Islet of Langerhans (tissue), 1 donor: Measurements from ENCODE around the gene ALS2CL.
"Not testable (repeated sequence)": the region's sequence is repeated elsewhere in the genome, so short reads cannot be mapped to it uniquely, and the experiment has no call there.

ENCODE experiments used
- FAIRE-seq: peaks from one replicate; lab custom pipeline; 2011; peaks lifted over from hg19 to GRCh38; lab: Jason Lieb, UNC

The ALS2CL gene, protein sequence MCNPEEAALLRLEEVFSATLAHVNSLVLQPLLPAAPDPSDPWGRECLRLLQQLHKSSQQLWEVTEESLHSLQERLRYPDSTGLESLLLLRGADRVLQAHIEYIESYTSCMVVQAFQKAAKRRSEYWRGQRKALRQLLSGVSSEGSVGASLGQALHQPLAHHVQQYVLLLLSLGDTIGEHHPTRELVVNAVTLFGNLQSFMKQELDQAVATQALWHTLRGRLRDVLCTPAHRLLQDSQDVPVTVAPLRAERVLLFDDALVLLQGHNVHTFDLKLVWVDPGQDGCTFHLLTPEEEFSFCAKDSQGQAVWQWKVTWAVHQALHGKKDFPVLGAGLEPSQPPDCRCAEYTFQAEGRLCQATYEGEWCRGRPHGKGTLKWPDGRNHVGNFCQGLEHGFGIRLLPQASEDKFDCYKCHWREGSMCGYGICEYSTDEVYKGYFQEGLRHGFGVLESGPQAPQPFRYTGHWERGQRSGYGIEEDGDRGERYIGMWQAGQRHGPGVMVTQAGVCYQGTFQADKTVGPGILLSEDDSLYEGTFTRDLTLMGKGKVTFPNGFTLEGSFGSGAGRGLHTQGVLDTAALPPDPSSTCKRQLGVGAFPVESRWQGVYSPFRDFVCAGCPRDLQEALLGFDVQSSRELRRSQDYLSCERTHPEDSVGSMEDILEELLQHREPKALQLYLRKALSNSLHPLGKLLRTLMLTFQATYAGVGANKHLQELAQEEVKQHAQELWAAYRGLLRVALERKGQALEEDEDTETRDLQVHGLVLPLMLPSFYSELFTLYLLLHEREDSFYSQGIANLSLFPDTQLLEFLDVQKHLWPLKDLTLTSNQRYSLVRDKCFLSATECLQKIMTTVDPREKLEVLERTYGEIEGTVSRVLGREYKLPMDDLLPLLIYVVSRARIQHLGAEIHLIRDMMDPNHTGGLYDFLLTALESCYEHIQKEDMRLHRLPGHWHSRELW

DNA sequence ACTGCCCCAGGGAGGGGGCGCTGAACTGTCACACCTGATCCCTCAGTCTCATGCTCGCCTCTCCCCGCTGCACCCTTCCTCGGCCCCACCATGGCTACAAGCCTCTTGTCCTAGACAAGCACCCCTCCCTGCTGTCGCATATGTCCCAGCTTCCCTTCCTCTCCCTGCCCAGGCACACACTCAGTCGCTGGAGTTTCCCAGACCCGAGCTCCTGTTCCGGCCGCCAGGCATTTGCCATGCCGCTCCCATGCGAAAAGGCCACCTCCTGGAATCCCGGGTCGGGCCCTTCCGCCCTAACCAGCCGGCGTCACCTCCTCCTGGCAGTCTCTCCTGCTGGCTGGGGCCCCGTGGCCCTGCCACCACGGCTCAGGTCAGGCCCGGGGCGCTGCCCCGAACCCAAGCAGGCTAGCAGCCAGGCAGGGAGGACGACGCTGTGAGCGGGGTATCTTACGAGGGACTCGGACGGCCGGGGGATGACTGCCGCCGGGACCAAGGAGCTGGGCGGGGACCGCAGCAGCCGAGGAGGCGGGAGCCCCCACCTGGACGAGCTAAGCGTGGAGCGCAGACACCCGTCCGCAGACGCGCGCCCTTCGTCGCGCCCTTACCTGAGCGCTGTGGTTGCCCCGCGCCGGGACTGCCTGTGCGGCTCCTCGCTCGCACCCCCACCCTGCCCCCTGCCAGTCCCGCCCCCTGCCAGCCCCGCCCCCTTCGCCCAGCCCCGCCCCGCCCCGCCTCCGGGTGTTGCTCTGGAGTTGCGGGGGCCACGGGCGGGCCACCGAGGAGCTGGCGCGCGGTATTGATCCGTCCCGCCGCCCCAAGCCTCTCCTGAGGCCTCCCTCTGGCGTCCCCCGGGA lies at the start of gene ALS2CL:
TSS of gene ALS2CL (minus strand) at position 642 of the 854 bp plus-strand sequence. CDS start 4,239 bp downstream, outside the sequence.
- FAIRE-seq: no peak

DNA sequence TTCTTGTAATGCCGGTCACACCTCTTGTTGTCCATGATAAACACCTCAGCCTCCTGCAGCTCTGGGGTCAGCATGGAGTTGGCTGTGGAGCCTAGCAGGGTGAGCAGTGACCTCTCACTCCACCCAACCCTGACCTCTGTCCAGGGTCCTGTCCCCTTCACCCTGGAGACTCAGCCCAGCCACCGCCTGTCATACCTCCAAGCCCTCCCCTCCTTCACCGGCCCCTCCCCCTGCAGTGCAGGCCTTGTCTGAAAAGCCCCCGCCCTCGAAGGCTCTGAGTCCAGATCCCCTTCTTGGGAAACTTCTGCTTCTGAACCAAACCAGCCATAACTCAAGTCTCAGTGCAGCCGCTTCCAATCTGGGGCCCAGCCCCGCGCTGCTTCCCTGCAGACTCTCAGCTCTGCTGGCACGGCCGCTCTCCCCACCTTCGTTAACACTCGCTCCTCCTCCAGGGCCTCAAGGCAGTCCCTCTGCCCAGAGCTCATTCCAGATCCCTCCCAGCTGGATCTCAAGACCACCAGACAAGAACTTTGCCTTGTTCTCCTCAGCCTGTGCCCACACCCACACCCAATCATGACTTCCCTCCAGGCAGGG lies 49.6 kb upstream of the ALS2CL start:
- FAIRE-seq: no peak

DNA sequence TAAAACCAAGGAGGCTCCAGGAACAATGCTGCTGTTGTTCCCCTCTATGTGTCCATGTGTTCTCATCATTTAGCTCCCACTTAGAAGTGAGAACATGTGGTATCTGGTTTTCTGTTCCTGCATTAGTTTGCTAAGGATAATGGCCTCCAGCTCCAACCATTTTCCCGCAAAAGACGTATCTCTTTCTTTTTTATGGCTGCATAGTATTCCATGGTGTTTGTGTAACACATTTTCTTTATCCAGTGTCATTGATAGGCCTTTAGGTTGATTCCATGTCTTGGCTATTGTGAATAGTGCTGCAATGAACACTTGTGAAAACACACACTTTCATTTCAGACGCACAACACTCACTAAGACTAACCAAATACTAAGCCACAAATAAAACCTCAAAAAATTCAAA lies 46.1 kb upstream of the ALS2CL start:
- FAIRE-seq: not testable (repeated sequence)

DNA sequence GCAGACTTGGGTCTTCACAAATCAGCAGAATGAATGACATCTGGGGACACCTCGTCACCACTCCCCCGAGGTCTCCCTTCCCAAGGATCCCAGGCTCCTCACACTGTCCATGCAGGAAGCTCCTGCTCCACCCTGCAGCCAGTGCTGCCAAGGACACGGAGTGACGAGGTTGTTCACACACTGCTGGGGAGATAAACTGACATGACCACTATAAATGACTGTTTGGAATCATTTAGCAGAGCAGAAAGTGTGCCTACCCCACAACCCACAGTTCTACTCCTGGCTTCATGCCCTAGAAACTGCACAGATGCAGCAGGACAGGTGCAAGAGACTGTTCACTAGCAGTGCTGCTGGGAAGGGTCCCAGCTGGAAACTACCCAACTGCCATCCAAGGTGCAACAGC lies 43.9 kb upstream of the ALS2CL start:
- no peak for FAIRE-seq

DNA sequence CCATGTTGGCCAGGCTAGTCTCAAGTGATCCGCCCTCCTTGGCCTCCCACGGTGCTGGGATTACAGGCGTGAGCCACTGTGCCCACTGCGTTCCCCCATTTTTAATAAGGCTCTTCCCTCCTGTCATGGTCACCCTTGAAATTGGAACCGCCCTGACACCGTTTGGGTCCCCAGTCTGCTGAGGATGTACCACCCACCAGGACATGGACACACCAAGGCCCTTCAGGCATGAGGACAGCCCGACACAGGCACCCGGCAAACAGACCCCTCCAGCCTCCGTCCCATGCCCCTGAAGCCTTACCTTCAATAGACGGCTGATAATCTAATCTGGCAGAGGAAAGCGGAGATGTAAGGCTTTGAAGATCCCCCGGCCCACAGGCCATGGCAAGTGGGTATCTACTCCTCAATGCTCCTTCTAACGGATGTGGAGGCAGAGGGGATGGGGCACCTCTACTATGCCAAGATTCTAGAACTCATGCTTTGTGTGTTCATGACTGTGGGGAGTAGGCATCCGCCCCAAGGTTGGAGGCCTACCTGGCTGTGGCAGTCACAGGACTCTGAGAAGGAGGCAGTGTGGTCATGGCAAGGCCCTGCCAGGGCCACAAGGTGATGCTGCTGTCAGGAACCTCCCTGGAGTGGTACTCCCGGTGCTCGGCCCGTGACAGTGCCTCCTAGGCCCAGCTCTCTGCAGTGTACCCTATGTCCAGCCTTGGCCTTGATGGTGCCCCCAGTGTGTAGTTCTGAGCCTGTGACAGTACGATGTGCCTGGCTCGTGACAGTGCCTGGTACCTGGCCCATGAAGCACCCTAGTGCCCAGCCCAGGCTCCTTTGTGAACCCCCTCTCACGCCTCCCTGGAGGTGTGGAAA lies 42.8 kb upstream of the ALS2CL start:
- FAIRE-seq: no peak

DNA sequence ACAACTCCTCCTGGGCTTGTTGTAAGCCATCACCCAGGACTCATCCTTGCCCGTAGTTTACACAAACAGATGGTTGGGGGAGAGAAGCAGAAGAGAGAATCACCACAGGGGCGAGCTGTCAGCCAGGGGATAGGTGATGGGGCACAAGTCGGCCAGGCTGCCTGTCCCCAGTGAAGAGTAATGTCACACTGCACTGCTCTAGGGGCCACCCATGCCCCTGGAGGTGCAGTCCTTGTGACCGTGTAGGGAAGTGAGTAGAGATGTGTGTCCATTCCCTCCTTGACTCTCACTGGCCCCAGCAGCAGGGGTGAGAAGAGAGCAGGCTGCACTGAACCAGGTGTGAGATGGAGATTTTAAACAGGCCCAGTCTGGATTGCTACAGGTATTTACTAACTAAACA lies 41.3 kb upstream of the ALS2CL start:
- no peak for FAIRE-seq

DNA sequence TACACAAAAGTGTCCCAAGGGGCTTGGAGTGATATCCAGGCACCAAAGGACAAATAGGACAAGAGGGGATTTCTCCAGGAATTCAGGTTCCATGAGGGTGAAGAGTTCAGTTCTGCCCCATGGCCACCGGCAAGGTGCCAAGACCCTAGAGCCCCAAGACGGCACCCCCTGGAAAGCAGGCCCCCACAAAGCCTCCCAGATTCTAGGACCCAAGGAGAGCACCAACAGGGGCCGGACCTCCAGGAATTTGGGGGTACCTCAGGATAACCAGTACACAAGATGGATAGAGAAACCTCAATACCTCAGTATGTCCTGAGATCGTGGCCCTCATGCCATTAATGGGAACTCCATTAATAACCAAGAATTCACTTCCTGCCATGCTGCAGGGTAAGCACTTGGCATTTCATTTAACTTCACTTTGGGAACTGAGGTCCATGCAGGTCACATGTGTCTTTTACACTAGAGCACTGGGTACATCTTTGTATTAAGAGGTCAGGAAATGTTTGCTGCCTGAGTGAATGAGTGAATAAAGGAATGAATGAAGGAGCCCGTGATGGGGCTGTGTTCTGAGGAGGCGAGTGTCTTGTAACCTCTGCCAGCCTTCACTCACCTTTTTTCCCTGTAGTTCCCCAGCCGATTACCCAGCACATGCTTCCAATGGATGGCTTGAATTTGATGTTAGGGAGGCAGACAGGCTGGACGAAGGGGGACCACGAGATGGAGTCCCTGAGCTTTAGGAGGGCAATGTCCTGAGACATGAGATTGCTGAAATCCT lies 39.7 kb upstream of the ALS2CL start:
- FAIRE-seq: no peak

DNA sequence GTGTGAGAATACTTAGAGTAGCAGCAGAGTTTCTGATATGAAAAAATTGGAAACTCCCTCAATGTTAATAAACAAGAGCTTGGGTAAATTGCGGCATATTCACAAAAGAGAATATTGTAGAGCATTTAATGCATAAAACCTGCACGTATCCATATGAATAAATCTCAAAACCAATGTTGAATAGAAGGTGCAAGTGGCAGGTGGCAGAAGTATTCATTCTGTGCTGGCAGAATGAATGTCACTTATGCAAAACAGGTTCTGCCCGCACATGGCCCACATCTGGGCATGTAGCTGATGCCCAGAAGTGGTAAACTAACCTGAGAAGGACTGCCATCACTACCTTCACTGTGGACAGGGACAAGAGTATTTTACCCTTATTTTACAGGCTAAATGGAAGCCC lies 38.3 kb upstream of the ALS2CL start:
- FAIRE-seq: no peak

DNA sequence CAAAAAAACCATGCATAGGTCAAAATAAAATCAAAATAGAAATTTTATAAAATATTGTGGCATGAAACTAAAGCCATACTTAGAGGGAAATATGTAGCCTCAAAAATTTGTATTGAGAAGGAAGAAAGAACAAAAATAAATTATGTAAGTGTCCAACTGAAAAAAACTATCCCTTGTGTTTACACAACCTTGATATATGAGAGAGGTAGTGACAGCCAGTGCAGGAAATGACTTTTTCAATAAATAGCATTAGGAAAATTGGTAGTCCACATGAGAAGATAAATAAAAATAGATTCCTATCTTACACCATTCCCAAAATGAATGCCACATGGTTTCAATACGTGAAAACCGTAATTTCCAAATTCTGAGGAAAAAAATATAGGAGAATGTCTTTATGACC lies 37.3 kb upstream of the ALS2CL start:
- FAIRE-seq: no peak

DNA sequence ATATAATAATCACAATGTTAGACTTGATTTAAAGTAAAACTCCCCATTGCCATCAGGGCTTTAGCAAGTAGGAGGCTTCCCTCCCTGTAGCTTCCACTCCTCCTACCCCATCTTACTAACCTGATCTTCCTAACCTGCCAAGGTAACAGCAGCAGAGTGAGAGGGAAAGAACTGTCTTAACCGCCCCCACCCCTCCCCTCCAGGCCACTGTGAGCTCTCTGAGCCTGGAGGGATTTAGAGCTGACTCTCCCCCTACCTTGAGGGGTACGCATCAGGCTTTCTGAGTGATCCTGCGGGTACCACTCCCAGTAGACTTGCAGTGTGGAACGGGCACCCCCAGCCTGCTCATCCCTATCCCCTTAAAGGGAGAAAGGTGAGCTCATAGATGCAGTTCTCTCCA lies 35.6 kb upstream of the ALS2CL start:
- FAIRE-seq: no peak

DNA sequence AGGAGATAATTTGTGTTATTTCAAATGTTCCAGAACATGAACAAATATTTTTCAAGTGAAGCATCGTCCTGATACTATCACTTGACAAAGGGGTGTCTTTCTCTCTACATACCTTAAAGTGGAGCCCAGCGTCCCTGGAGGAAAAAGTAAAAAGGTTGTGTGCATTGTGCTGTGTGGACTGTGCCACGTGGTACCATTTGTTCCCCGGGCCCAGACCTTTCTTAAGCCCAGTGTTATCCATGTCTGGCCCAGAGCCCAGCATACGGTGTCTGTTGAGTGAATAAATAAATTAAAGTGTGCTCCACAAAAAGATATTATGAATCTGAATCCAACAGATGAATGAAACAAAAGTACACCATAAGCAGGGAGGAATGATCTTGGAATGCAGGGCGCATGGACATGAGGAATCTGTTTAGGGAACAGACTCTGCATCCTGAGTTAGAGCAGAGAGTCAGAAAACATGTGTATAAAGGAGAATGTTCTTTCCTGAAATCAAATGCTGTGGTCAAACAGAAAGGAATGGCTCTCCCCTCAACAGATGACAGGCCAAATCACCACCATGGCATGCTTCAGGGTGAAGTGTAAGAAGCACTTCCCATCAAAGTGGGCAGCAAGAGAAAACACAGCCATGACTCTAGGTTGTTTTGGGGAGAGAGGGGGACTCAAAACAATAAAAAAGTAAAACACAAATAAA lies 32.3 kb upstream of the ALS2CL start:
- FAIRE-seq: no peak

DNA sequence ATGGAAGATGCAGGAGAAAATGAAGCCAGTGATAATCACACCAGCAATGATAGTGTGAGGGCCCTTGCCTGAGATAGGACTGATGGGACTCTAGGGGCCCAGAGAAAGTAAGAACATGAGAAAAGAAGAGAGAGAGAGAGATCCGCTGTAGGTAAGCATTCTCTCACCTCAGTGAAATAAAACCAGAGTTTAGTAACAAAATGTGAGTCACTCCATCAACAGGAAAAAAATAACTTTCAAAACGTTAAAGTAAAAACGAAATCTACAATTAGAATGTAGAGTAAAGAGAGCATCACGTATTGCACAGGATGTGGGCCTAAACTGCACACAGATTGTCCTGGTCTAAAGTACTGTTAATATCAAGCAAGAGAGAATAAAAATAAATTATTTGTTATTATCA lies 30.9 kb upstream of the ALS2CL start:
- no peak for FAIRE-seq

DNA sequence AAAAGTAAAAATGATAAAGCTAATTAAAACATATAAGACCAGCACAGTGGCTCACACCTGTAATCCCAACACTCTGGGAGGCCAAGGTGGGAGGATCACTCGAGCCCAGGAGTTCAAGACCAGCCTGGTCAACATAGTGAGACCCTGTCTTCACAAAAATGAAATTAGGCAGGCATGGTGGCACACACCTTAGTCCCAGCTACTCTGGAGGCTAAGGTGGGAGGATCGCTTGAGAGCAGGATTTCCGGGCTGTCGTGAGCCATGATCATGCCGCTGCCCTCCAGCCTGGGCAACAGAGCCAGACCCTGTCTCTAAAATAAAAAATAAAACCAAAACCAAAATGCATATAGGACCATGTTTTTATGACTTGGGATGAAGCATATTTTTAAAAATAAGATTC lies 29.0 kb upstream of the ALS2CL start:
- FAIRE-seq: no peak

DNA sequence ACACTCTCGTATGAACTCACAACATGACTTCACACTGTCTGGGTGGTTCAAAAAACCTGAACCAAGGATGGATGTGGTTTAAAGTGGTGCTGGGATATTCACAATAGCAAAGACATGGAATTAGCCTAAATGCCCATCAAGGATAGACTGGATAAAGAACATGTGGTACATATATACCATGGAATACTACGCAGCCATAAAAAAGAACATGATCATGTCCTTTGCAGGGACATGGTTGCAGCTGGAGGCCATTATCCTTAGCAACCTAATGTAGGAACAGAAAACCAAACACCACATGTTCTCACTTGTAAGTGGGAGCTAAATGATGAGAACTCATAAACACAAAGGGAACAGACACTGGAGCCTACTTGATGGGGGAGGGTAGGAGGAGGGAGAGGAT lies 27.5 kb upstream of the ALS2CL start:
- FAIRE-seq: no peak

DNA sequence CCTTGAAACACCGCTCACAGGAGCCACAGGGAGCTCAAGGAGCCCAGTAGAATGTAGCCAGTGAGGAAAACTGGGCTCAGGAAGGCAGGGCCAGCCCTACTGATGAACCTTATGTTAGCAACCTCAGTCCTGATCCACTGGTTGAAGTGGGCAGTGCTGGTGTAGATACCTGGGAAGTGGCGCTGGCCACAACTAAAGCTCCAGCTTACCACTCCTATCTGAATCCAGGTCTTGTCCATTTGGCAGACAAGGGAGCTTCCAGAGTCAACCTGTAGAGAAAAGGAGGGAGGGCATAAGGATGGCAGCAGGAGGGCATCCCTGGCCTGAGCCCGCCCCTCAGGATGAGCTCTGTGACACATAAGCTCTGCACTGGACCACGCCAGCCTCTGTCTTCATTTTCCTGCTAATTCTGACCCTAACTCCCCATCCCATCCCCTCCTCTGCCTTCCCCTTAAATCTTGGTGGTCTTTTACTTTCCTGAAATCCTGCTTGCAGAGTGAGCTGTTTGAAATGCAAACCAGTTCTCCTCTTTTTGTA lies 26.3 kb upstream of the ALS2CL start:
- FAIRE-seq: no peak

DNA sequence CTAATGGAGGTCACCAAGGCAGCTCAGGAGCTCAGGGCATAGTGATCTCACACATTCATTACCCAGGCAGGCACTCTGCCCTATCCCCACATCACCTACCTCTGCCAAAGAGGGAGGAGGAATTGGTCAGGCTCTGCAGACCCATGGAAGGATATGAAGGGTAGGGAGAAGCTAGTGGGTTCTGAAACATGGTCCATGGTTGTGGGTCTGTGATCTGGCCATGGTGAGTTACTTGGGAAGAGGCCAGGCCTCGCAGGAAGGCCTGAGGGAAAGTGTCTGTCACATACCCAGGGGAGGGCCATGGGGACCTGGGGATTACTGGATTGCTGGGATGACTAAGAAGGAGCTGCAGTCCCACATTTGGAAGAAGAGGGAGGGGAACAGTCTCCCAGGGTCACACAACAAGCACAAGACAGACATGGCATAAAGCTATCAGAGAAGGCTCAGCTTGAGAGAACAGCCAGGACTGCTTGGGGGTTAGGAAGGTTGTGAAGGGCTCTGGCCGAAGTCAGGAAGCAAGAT lies 25.6 kb upstream of the ALS2CL start:
- FAIRE-seq: no peak

DNA sequence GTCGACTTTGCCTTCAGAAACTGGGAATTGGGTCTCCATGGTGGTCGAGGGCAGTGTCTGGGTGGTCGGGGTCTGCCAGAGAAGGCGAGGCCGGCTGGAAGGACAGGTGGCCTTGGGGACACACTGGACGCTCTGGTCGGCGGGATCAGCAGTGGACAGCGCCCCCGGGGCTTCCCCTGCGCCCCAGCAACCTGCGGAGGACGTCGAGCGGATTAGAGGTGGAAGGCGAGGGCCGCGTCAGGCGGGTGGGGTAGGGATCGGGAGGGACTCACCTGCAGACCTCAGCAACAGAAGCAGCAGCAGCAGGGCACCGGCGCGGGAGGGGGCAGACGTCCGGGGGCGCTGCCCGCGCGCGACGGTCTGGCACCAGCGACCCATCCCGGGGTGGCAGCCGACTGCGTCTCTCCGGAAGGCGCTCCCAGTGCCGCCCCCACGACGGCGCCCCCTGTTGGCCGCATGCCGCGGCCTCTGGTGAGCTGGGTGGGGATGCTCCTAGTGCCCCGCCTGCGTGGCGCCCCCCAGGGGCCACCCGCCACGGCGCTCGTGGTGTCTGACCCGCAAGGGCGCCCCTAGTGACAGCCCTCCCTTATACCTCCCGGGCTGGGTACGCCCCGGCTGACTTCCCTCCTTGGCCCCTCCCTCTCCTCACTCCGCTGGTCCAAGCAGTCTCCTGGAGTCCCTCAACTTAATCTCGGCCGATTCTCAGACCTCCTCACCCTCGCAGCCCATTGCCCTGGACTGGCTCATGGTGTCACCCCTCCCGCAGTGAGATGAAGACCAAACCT lies 24.2 kb upstream of the ALS2CL start, which contains the start of gene PRSS50:
TSS of gene PRSS50 (minus strand) at position 423 of the 785 bp plus-strand sequence. CDS start at position 378, 45 bp downstream.
- FAIRE-seq: no peak
